Embryonic facial prominence (tissue), 1 donor: ENCODE results near the gene DPP6.

Source experiments
- DNase-seq: peaks from one replicate; pipeline ENCODE4 v3.0.0-alpha.2; 2016; ENCODE audit errors: extremely low spot score

DPP6 gene

GRCh38 chr7:154592388-154592787, 540.2 kb downstream of the DPP6 start:
- DNase-seq: no peak

- DNase-seq: no peak
Measured at GRCh38 chr7:154598396-154598795, 546.2 kb downstream of the DPP6 start.

GRCh38 chr7:154598864-154599263, 546.7 kb downstream of the DPP6 start:
- no peak for DNase-seq

- no peak for DNase-seq
Measured at GRCh38 chr7:154610903-154611302, 558.7 kb downstream of the DPP6 start.

- no peak for DNase-seq
Measured at GRCh38 chr7:154613811-154614210, 561.6 kb downstream of the DPP6 start.

- DNase-seq: no peak
Measured at GRCh38 chr7:154620141-154620755, 568.0 kb downstream of the DPP6 start.

GRCh38 chr7:154623399-154623798, 571.2 kb downstream of the DPP6 start:
- DNase-seq: no peak

GRCh38 chr7:154627646-154628290, 575.6 kb downstream of the DPP6 start:
- no peak for DNase-seq

GRCh38 chr7:154628556-154628955, 576.4 kb downstream of the DPP6 start:
- DNase-seq: no peak

GRCh38 chr7:154631162-154631561, 579.0 kb downstream of the DPP6 start:
- no peak for DNase-seq

- DNase-seq: no peak
Measured at GRCh38 chr7:154633641-154634040, 581.4 kb downstream of the DPP6 start.

GRCh38 chr7:154638286-154638685, 586.1 kb downstream of the DPP6 start:
- no peak for DNase-seq

GRCh38 chr7:154640266-154640865, 588.2 kb downstream of the DPP6 start:
- DNase-seq: no peak

- no peak for DNase-seq
Measured at GRCh38 chr7:154640917-154641316, 588.7 kb downstream of the DPP6 start.

- no peak for DNase-seq
Measured at GRCh38 chr7:154644366-154644765, 592.2 kb downstream of the DPP6 start.

- DNase-seq: no peak
Measured at GRCh38 chr7:154646126-154647013, 594.2 kb downstream of the DPP6 start.

- DNase-seq: no peak
Measured at GRCh38 chr7:154647625-154648024, 595.4 kb downstream of the DPP6 start.

GRCh38 chr7:154649015-154649414, 596.8 kb downstream of the DPP6 start:
- no peak for DNase-seq

GRCh38 chr7:154649434-154649833, 597.2 kb downstream of the DPP6 start:
- DNase-seq: no peak

- no peak for DNase-seq
Measured at GRCh38 chr7:154650275-154650674, 598.1 kb downstream of the DPP6 start.

- DNase-seq: no peak
Measured at GRCh38 chr7:154651501-154651900, 599.3 kb downstream of the DPP6 start.

- no peak for DNase-seq
Measured at GRCh38 chr7:154652564-154652963, 600.4 kb downstream of the DPP6 start.
